ENCODE data around the gene XPO4. TPM values are rescaled to one million over a fixed set of nuclear protein-coding genes. Genes with fewer than 3 reads are reported as not detected.

The XPO4 gene
- polyA plus RNA-seq, 1 of the 3 experiments (the other 2 are of a cell fraction) = 4.2 TPM

DNA sequence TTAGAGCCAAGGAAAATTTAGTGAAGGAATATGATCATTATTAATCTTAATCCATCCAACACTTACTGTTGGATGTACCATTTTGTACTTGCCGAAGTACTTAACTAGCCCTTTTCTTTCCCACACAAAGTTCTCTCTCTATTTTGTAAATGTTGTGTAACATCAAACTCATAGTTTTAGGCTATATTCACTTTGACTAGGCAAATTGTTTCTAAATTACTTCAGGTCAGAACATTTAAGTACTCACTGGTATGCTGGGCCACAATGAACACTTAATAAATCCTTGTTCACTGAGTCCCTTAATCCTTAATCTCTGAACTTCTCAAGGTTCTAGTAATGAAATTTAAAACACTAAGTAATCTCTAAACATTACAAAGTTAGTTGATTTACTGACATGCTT lies 79.5 kb downstream of the XPO4 start:
- TF ChIP-seq FOXM1 (IDR thresholded peaks at IDR 0.05; ENCODE audit: low read depth) (no peak), MAX (IDR thresholded peaks at IDR 0.05; ENCODE audit: low read depth) (no peak), RFX5 (IDR thresholded peaks at IDR 0.05; ENCODE audit: low read length) (no peak), JUND (IDR thresholded peaks at IDR 0.05) (no peak), ZBTB33 (IDR thresholded peaks at IDR 0.05; ENCODE audit: borderline replicate concordance, low read depth) (no peak), NRF1 (IDR thresholded peaks at IDR 0.05; ENCODE audit: low read depth, low read length) (no peak), EP300 (IDR thresholded peaks at IDR 0.05; ENCODE audit: borderline replicate concordance in 1 of 2, low read depth in 1 of 2, low read length in 1 of 2) (no peak), SMC3 (IDR thresholded peaks at IDR 0.05; ENCODE audit: low read depth, low read length) (no peak), NFIC (IDR thresholded peaks at IDR 0.05; ENCODE audit: borderline replicate concordance) (no peak), MXI1 (IDR thresholded peaks at IDR 0.05; ENCODE audit: low read depth, low read length) (no peak), SIN3A (IDR thresholded peaks at IDR 0.05; ENCODE audit: borderline replicate concordance, low read depth, low read length) (no peak)
- Histone ChIP-seq H3F3A (replicated peaks; ENCODE audit: insufficient read depth) (peaks cover 33% of the 10 kb centered on the region), H3K4me1 (ENCODE audit: control insufficient read depth in 1 of 2, insufficient read depth in 2 of 2, low read depth in 1 of 2, low read length in 1 of 2) (peaks cover 2 to 29% of the 10 kb centered on the region in 2 experiments; a peak in 3 of 4 replicates), H3K9ac (no peak overlapping the region), H3K27ac (ENCODE audit: low read depth in 2 of 2, low read length in 1 of 2) (no peak overlapping the region), H3K9me3 (no peaks in the 10 kb centered on the region), H3K4me2 (no peak overlapping the region), H3K79me2 (ENCODE audit: insufficient read depth) (peaks cover 4% of the 10 kb centered on the region; the same call in 1 of the 2 replicates), H3K27me3 (ENCODE audit: insufficient read depth) (no peaks in the 10 kb centered on the region), H3K9me2 (no peaks in the 10 kb centered on the region), H4K20me1 (ENCODE audit: insufficient read depth) (no peaks in the 10 kb centered on the region), H3K4me3 (ENCODE audit: low read depth in 2 of 2, low read length in 1 of 2) (no peak overlapping the region), H3K36me3 (replicated peaks in 1 of 2; ENCODE audit: control insufficient read depth in 1 of 2, insufficient read depth in 2 of 2, low read length in 1 of 2) (peaks cover 9 to 16% of the 10 kb centered on the region in 2 experiments), H2AFZ (ENCODE audit: low read depth) (no peak overlapping the region)
- WGBS (ENCODE audit: low lambda C conversion rate) = 97% methylated on average over 1 of the region's 1 CpG
- POLR2A ChIA-PET = no interaction called here
- DNase-seq = no peak
- CTCF ChIA-PET = interaction anchor here (1.2 to 1.4 kb wide), 2 partner anchors 8 to 19 kb away, joined by 3 to 4 read pairs; no protein-coding TSS in a partner anchor

- H3K4me3 ChIP-seq (ENCODE audit: low read depth in 2 of 2, low read length in 1 of 2) = no peak overlapping the region
- H3K79me2 ChIP-seq (ENCODE audit: insufficient read depth) = no peaks in the 10 kb centered on the region
- no peaks in the 10 kb centered on the region for H4K20me1 ChIP-seq (ENCODE audit: insufficient read depth)
- 100% methylated on average over 1 of the region's 1 CpG for WGBS (ENCODE audit: low lambda C conversion rate)
- no peaks in the 10 kb centered on the region for H3K9me3 ChIP-seq
- no peak for TF ChIP-seq EZH2phosphoT487 (IDR thresholded peaks at IDR 0.05; ENCODE audit: borderline replicate concordance, low read depth)
- no peak for TF ChIP-seq MXI1 (IDR thresholded peaks at IDR 0.05; ENCODE audit: low read depth, low read length)
- no peak for TF ChIP-seq SMC3 (IDR thresholded peaks at IDR 0.05; ENCODE audit: low read depth, low read length)
- no peak for TF ChIP-seq RXRA (IDR thresholded peaks at IDR 0.05; ENCODE audit: borderline replicate concordance, low read depth)
- TF ChIP-seq NRF1 (IDR thresholded peaks at IDR 0.05; ENCODE audit: low read depth, low read length) = no peak
- peaks cover 5 to 24% of the 10 kb centered on the region in 2 experiments for H3K4me1 ChIP-seq (ENCODE audit: control insufficient read depth in 1 of 2, insufficient read depth in 2 of 2, low read depth in 1 of 2, low read length in 1 of 2)
- no peak overlapping the region for H3K9ac ChIP-seq
- no peak overlapping the region for H3K27ac ChIP-seq (ENCODE audit: low read depth in 2 of 2, low read length in 1 of 2)
- no peaks in the 10 kb centered on the region for H3K27me3 ChIP-seq (ENCODE audit: insufficient read depth)
- H3F3A ChIP-seq (replicated peaks; ENCODE audit: insufficient read depth) = peaks cover 37% of the 10 kb centered on the region
- H2AFZ ChIP-seq (ENCODE audit: low read depth) = no peak overlapping the region
- DNase-seq = no peak
- no peak overlapping the region for H3K4me2 ChIP-seq
- peaks cover 9 to 16% of the 10 kb centered on the region in 2 experiments for H3K36me3 ChIP-seq (replicated peaks in 1 of 2; ENCODE audit: control insufficient read depth in 1 of 2, insufficient read depth in 2 of 2, low read length in 1 of 2)
- POLR2A ChIA-PET = no interaction called here
- no peaks in the 10 kb centered on the region for H3K9me2 ChIP-seq
- CTCF ChIA-PET = interaction anchor here (1.2 kb wide), 1 partner anchor 19 kb away, joined by 4 read pairs; no protein-coding TSS in a partner anchor
Observed at GRCh38 chr13:20822406-20822805, 80.1 kb downstream of the XPO4 start.
